COLO668 (cell line): ENCODE data around the gene CAMTA1.

ENCODE experiments used
- DNase-seq: peaks from one replicate; lab custom pipeline; 2025; ENCODE audit not compliant: unreplicated experiment; lab: John Stamatoyannopoulos, UW

The CAMTA1 gene

GRCh38 chr1:7247791-7248548 is 462.7 kb downstream of the CAMTA1 start:
- DNase-seq: no peak

- DNase-seq: no peak
These were observed 463.4 kb downstream of the CAMTA1 start for GRCh38 chr1:7248549-7249199.

- DNase-seq: no peak
These were observed 464.3 kb downstream of the CAMTA1 start for GRCh38 chr1:7249516-7249915.

GRCh38 chr1:7250176-7250575 is 464.9 kb downstream of the CAMTA1 start:
- DNase-seq: no peak

- no peak for DNase-seq
These were observed 465.6 kb downstream of the CAMTA1 start for GRCh38 chr1:7250597-7251453.

GRCh38 chr1:7251454-7251800 is 466.2 kb downstream of the CAMTA1 start:
- DNase-seq: no peak

- peak; percentile 59 for DNase-seq
These were observed 467.3 kb downstream of the CAMTA1 start for GRCh38 chr1:7252411-7253117.

- DNase-seq: no peak
These were observed 467.8 kb downstream of the CAMTA1 start for GRCh38 chr1:7253118-7253480.

GRCh38 chr1:7253988-7254587 is 468.8 kb downstream of the CAMTA1 start:
- no peak for DNase-seq

- no peak for DNase-seq
These were observed 470.2 kb downstream of the CAMTA1 start for GRCh38 chr1:7255303-7256058.

- DNase-seq: no peak
These were observed 471.3 kb downstream of the CAMTA1 start for GRCh38 chr1:7256526-7256925.

GRCh38 chr1:7257225-7257624 is 472.0 kb downstream of the CAMTA1 start:
- peak; percentile 68 for DNase-seq

GRCh38 chr1:7258589-7259135 is 473.4 kb downstream of the CAMTA1 start:
- peak; percentile 72 for DNase-seq

GRCh38 chr1:7259955-7260354 is 474.7 kb downstream of the CAMTA1 start:
- DNase-seq: no peak

GRCh38 chr1:7261490-7261889 is 476.2 kb downstream of the CAMTA1 start:
- DNase-seq: no peak

- DNase-seq: peak; percentile 94
These were observed 477.4 kb downstream of the CAMTA1 start for GRCh38 chr1:7262611-7263010.

GRCh38 chr1:7263021-7263960 is 478.0 kb downstream of the CAMTA1 start:
- no peak for DNase-seq

GRCh38 chr1:7264101-7264500 is 478.8 kb downstream of the CAMTA1 start:
- DNase-seq: peak; percentile 39
